HepG2 (cell line): ENCODE data around the gene WDR87. TPM values are rescaled to one million over a fixed set of nuclear protein-coding genes. Genes with fewer than 3 reads are reported as not detected.

Source experiments
- ARID4A ChIP-seq: sonication (generic); formaldehyde crosslinking; IDR thresholded peaks from 2 replicates; pipeline ENCODE4 v1.5.0; 2020; ENCODE audit warnings: mild to moderate bottlenecking, missing genetic modification reagents, borderline replicate concordance
- ATF7 ChIP-seq, 2 experiments: fragments of 450-650 bp in 1 of 2; sonication (generic) in 1 of 2; formaldehyde crosslinking in 1 of 2; IDR thresholded peaks; 2 replicates each; pipeline versions ENCODE4 v1.4.0 to v1.6.1; 2016 to 2020; ENCODE audit warnings: antibody characterized with exemption in 1 of 2, mild to moderate bottlenecking in 1 of 2, missing genetic modification reagents in 1 of 2
- MEIS2 ChIP-seq: sonication (generic); formaldehyde crosslinking; IDR thresholded peaks from 2 replicates; pipeline ENCODE4 v1.9.0; 2021; ENCODE audit warnings: mild to moderate bottlenecking, missing genetic modification reagents
- PITX1 ChIP-seq: sonication (generic); formaldehyde crosslinking; IDR thresholded peaks from 2 replicates; pipeline ENCODE4 v1.5.1; 2020; ENCODE audit warnings: mild to moderate bottlenecking, missing genetic modification reagents
- ZBTB8A ChIP-seq: sonication (generic); formaldehyde crosslinking; IDR thresholded peaks from 2 replicates; pipeline ENCODE4 v1.4.0; 2020; ENCODE audit warnings: mild to moderate bottlenecking, low read depth, missing genetic modification reagents, borderline replicate concordance
- ZFAT ChIP-seq: sonication (generic); formaldehyde crosslinking; conservative IDR thresholded peaks from 2 replicates; pipeline ENCODE4 v1.8.1; 2023; ENCODE audit warnings: missing genetic modification reagents, inconsistent platforms
- ZNF142 ChIP-seq: sonication (generic); formaldehyde crosslinking; IDR thresholded peaks from 2 replicates; pipeline ENCODE4 v1.4.0; 2020; ENCODE audit warnings: missing genetic modification reagents
- ZNF460 ChIP-seq: sonication (generic); formaldehyde crosslinking; IDR thresholded peaks from 2 replicates; pipeline ENCODE4 v1.5.1; 2020; ENCODE audit warnings: missing genetic modification reagents, mild to moderate bottlenecking, borderline replicate concordance
- ZNF512B ChIP-seq: sonication (generic); formaldehyde crosslinking; IDR thresholded peaks from 2 replicates; pipeline ENCODE4 v1.5.1; 2020; ENCODE audit warnings: missing genetic modification reagents, mild to moderate bottlenecking, borderline replicate concordance
- polyA plus RNA-seq, 8 experiments: library from polyadenylated mRNA; depleted of rRNA in 3 of 8; stranded (reverse) in 7 of 8; unstranded in 1 of 8; fragments of >200 nt; fragmentation: Illumina TruSeq in 4 of 8; extraction: Trizol in 4 of 8; gene quantifications; 2 replicates each; pipeline versions ENCODE4 v1.2.1 to v1.2.3, GENCODE V29; 2011 to 2016; ENCODE audit warnings: low read depth in 4 of 8, missing spikeins in 1 of 8, mixed read lengths in 1 of 8; ENCODE audit not compliant: insufficient read depth in 1 of 8
- total RNA-seq, 5 experiments: library from RNA; depleted of rRNA; stranded (reverse); fragments of >200 nt; fragmentation: Illumina TruSeq; extraction: Trizol; gene quantifications; 2 replicates each; pipeline ENCODE4 v1.2.3, GENCODE V29; 2016; ENCODE audit warnings: low read depth in 1 of 5
- TF ChIP-seq, protein P1 (sequence below): sonication (generic); formaldehyde crosslinking; IDR thresholded peaks from 2 replicates; pipeline ENCODE4 v1.4.0; 2020; ENCODE audit warnings: missing genetic modification reagents, borderline replicate concordance

The WDR87 gene
- total and polyA plus RNA-seq, 2 of the 13 experiments (the other 11 are each of a cell fraction or from before 2014, with no cell fraction given), result not detected

- TF ChIP-seq, protein P1, sequence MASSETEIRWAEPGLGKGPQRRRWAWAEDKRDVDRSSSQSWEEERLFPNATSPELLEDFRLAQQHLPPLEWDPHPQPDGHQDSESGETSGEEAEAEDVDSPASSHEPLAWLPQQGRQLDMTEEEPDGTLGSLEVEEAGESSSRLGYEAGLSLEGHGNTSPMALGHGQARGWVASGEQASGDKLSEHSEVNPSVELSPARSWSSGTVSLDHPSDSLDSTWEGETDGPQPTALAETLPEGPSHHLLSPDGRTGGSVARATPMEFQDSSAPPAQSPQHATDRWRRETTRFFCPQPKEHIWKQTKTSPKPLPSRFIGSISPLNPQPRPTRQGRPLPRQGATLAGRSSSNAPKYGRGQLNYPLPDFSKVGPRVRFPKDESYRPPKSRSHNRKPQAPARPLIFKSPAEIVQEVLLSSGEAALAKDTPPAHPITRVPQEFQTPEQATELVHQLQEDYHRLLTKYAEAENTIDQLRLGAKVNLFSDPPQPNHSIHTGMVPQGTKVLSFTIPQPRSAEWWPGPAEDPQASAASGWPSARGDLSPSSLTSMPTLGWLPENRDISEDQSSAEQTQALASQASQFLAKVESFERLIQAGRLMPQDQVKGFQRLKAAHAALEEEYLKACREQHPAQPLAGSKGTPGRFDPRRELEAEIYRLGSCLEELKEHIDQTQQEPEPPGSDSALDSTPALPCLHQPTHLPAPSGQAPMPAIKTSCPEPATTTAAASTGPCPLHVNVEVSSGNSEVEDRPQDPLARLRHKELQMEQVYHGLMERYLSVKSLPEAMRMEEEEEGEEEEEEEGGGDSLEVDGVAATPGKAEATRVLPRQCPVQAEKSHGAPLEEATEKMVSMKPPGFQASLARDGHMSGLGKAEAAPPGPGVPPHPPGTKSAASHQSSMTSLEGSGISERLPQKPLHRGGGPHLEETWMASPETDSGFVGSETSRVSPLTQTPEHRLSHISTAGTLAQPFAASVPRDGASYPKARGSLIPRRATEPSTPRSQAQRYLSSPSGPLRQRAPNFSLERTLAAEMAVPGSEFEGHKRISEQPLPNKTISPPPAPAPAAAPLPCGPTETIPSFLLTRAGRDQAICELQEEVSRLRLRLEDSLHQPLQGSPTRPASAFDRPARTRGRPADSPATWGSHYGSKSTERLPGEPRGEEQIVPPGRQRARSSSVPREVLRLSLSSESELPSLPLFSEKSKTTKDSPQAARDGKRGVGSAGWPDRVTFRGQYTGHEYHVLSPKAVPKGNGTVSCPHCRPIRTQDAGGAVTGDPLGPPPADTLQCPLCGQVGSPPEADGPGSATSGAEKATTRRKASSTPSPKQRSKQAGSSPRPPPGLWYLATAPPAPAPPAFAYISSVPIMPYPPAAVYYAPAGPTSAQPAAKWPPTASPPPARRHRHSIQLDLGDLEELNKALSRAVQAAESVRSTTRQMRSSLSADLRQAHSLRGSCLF (CRISPR knock-in tag), result no peak
- TF ChIP-seq ZBTB8A (CRISPR knock-in tag) (no peak), ZNF512B (no peak), ARID4A (CRISPR knock-in tag) (no peak), ATF7 (IDR thresholded peaks at IDR 0.05) (no peak), ATF7 (CRISPR knock-in tag; IDR thresholded peaks at IDR 0.05) (no peak), MEIS2 (CRISPR knock-in tag) (no peak), ZNF460 (CRISPR knock-in tag) (no peak), ZFAT (CRISPR knock-in tag) (no peak), ZNF142 (no peak), PITX1 (CRISPR knock-in tag) (no peak)
Measured at GRCh38 chr19:37902668-37903067, 3.7 kb downstream of the WDR87 start (continued).
